K562 (cell line): ENCODE data around the gene ADAMTSL3. TPM values are rescaled to one million over a fixed set of nuclear protein-coding genes. Genes with fewer than 3 reads are reported as not detected.

ENCODE experiments used
- ATAC-seq: fragments of 200-7000 bp; cut with Tn5 transposase; 3 replicates; pipeline ENCODE4 v1.9.1; 2020; ENCODE audit warnings: moderate library complexity
- BruUV-seq: library from RNA; stranded (reverse); fragments of 400-500 nt; replicated peaks from 2 replicates; lab custom pipeline; 2021; lab: Mats Ljungman, UMichigan
- CTCF ChIA-PET: fragments of 300-600 bp; formaldehyde crosslinking; extraction: SDS; loops from one replicate; lab custom pipeline; 2021; ENCODE audit warnings: low intra/inter-chr PET ratio; lab: Yijun Ruan, JAX
- POLR2A ChIA-PET: fragments of 300-600, 350-650 bp; sonication (Branson Sonifier 250); formaldehyde crosslinking; extraction: SDS; loops from one replicate; lab custom pipeline; 2021; ENCODE audit warnings: antibody characterized with exemption, inconsistent platforms; lab: Yijun Ruan, JAX
- DNase-seq, 4 experiments: peaks; one replicate each; pipeline versions ENCODE4 v3.0.0 to v3.0.0-alpha.2; 2011 to 2018; ENCODE audit warnings: low spot score in 3 of 4, mixed read lengths in 3 of 4; ENCODE audit errors: extremely low read depth in 1 of 4
- FAIRE-seq: peaks from 2 replicates; lab custom pipeline; 2011; peaks lifted over from hg19 to GRCh38; lab: Jason Lieb, UNC
- H2AFZ ChIP-seq: 2 replicates; pipeline ENCODE4 v1.6.0; 2011; ENCODE audit warnings: low read depth, low read length, control low read depth, inconsistent platforms
- H3K27ac ChIP-seq: fragments of 200-600 bp; 3 replicates; pipeline ENCODE4 v1.8.0; 2011; ENCODE audit warnings: low read depth, mild to moderate bottlenecking, control low read depth, inconsistent platforms, low read length, moderate library complexity, mixed read lengths; ENCODE audit errors: extremely low read depth
- H3K27me3 ChIP-seq, 2 experiments: fragments of 300-600 bp in 1 of 2; 2 replicates in 1 of 2; 3 replicates in 1 of 2; pipeline versions ENCODE4 v1.6.0 to v1.8.0; 2011; ENCODE audit warnings: inconsistent platforms in 2 of 2, low read length in 2 of 2, mild to moderate bottlenecking in 1 of 2, mixed read lengths in 1 of 2, moderate library complexity in 1 of 2; ENCODE audit not compliant: control insufficient read depth in 2 of 2, insufficient read depth in 2 of 2
- H3K36me3 ChIP-seq: fragments of 300-600 bp; 3 replicates; pipeline ENCODE4 v1.8.0; 2011; ENCODE audit warnings: mild to moderate bottlenecking, low read length, inconsistent platforms; ENCODE audit not compliant: control insufficient read depth, insufficient read depth
- H3K4me1 ChIP-seq, 2 experiments: fragments of 200-600 bp in 1 of 2; replicated peaks in 1 of 2; 2 replicates in 1 of 2; 3 replicates in 1 of 2; pipeline versions ENCODE4 v1.5.1 to v1.8.0; 2011; ENCODE audit warnings: inconsistent platforms in 2 of 2, low read length in 2 of 2, mild to moderate bottlenecking in 1 of 2, mixed read lengths in 1 of 2, moderate library complexity in 1 of 2; ENCODE audit not compliant: control insufficient read depth in 2 of 2, insufficient read depth in 2 of 2
- H3K4me2 ChIP-seq: 2 replicates; pipeline ENCODE4 v1.6.1; 2011; ENCODE audit warnings: low read length, control low read depth, inconsistent platforms, mixed read lengths; ENCODE audit not compliant: insufficient read depth
- H3K4me3 ChIP-seq: fragments of 200-600 bp; sonication (generic), shearing (Covaris generic); 2 replicates; pipeline ENCODE4 v1.5.1; 2016; ENCODE audit warnings: control low read depth, inconsistent platforms
- H3K79me2 ChIP-seq: fragments of 200-600 bp; 3 replicates; pipeline ENCODE4 v1.8.0; 2011; ENCODE audit warnings: low read length, inconsistent platforms; ENCODE audit not compliant: control insufficient read depth, insufficient read depth
- H3K9ac ChIP-seq, 2 experiments: 2 replicates each; pipeline versions ENCODE4 v1.6.0 to v1.6.1; 2011; ENCODE audit warnings: low read depth in 2 of 2, low read length in 2 of 2, control low read depth in 1 of 2, inconsistent platforms in 1 of 2, mild to moderate bottlenecking in 1 of 2, mixed read lengths in 1 of 2; ENCODE audit not compliant: insufficient read depth in 1 of 2
- H3K9me1 ChIP-seq: one replicate; pipeline ENCODE4 v1.6.0; 2011; ENCODE audit warnings: inconsistent platforms, mild to moderate bottlenecking, low read length, moderate library complexity; ENCODE audit not compliant: control insufficient read depth, insufficient read depth
- H3K9me3 ChIP-seq: replicated peaks from 2 replicates; pipeline ENCODE4 v1.5.1; 2011; ENCODE audit warnings: low read depth, low read length, inconsistent platforms; ENCODE audit not compliant: control insufficient read depth, insufficient read depth
- H4K20me1 ChIP-seq: replicated peaks from 2 replicates; pipeline ENCODE4 v1.6.1; 2011; ENCODE audit warnings: low read length, inconsistent platforms, mixed read lengths; ENCODE audit not compliant: control insufficient read depth, insufficient read depth
- CCAR2 ChIP-seq: fragments of 200-400 bp; formaldehyde crosslinking; IDR thresholded peaks from 2 replicates; pipeline ENCODE4 v1.6.1; 2017; ENCODE audit warnings: mild to moderate bottlenecking, low read depth, low read length
- CHD1 ChIP-seq: fragments of 200-600 bp; sonication (generic); IDR thresholded peaks from one replicate; pipeline ENCODE4 v1.6.1; 2012; ENCODE audit warnings: mild to moderate bottlenecking, moderate library complexity, low read length, inconsistent platforms
- CREBBP ChIP-seq: IDR thresholded peaks from one replicate; pipeline ENCODE4 v1.6.1; 2012; ENCODE audit warnings: low read depth, mild to moderate bottlenecking, control low read depth, inconsistent platforms, low read length
- DACH1 ChIP-seq: fragments of 450-650 bp; IDR thresholded peaks from 2 replicates; pipeline ENCODE4 v1.6.1; 2018; ENCODE audit not compliant: partially characterized antibody
- DIDO1 ChIP-seq: fragments of 450-650 bp; IDR thresholded peaks from 2 replicates; pipeline ENCODE4 v1.6.1; 2016; ENCODE audit warnings: low read depth, missing biosample characterization, missing genetic modification characterization
- DPF2 ChIP-seq: fragments of 450-650 bp; IDR thresholded peaks from 2 replicates; pipeline ENCODE4 v1.6.1; 2016
- EWSR1 ChIP-seq: fragments of 450-650 bp; IDR thresholded peaks from 2 replicates; pipeline ENCODE4 v1.6.1; 2018; ENCODE audit warnings: borderline replicate concordance, mild to moderate bottlenecking, low read depth, moderate library complexity; ENCODE audit not compliant: partially characterized antibody
- FOXJ2 ChIP-seq: fragments of 200-800 bp; sonication (Bioruptor generic); IDR thresholded peaks from 2 replicates; pipeline ENCODE4 v1.6.1; 2016; ENCODE audit warnings: missing genetic modification characterization, missing compliant biosample characterization
- LEF1 ChIP-seq: fragments of 450-650 bp; IDR thresholded peaks from 2 replicates; pipeline ENCODE4 v1.6.1; 2016; ENCODE audit warnings: mild to moderate bottlenecking
- NCOA6 ChIP-seq: fragments of 450-650 bp; IDR thresholded peaks from 2 replicates; pipeline ENCODE4 v1.6.1; 2017; ENCODE audit warnings: mild to moderate bottlenecking
- RBM14 ChIP-seq: fragments of 200-400 bp; formaldehyde crosslinking; IDR thresholded peaks from 2 replicates; pipeline ENCODE4 v1.6.1; 2018; ENCODE audit warnings: low read depth, mild to moderate bottlenecking, low read length, moderate library complexity, borderline replicate concordance; ENCODE audit not compliant: insufficient read depth
- RBM34 ChIP-seq: fragments of 200-400 bp; formaldehyde crosslinking; IDR thresholded peaks from 2 replicates; pipeline ENCODE4 v1.6.1; 2018; ENCODE audit warnings: low read length, borderline replicate concordance; ENCODE audit not compliant: insufficient read depth
- U2AF1 ChIP-seq: fragments of 200-400 bp; formaldehyde crosslinking; optimal IDR thresholded peaks from 2 replicates; pipeline ENCODE3; 2017; ENCODE audit warnings: mild to moderate bottlenecking, low read depth, low read length, moderate library complexity
- ZKSCAN3 ChIP-seq: fragments of 250-450 bp; sonication (Bioruptor Pico); IDR thresholded peaks from 2 replicates; pipeline ENCODE4 v1.4.0; 2020
- ZNF644 ChIP-seq: fragments of 200-800 bp; sonication (Bioruptor generic); IDR thresholded peaks from 2 replicates; pipeline ENCODE4 v1.6.1; 2016; ENCODE audit warnings: low read depth, missing genetic modification characterization, missing compliant biosample characterization
- WGBS: fragments of 100-300 bp; shearing (Covaris generic); methylation state at CpG from one replicate; pipeline ENCODE4 v1.1.6; 2016; ENCODE audit warnings: low coverage, mixed read lengths; ENCODE audit not compliant: insufficient coverage; ENCODE audit errors: missing lambda C conversion rate; 5-methylcytosine and 5-hydroxymethylcytosine counted together
- in situ Hi-C: fragments of 300-500 bp; cut with MboI; formaldehyde crosslinking; loops from 4 replicates; pipeline ENCODE4 v1.15.0; 2018; ENCODE audit warnings: inconsistent platforms, mixed read lengths
- intact Hi-C: fragments of 100-400 bp; cut with micrococcal nuclease; formaldehyde crosslinking; loops from 2 replicates; pipeline ENCODE4 v1.14.2; 2022
- polyA plus RNA-seq, 8 experiments: library from polyadenylated mRNA; depleted of rRNA in 4 of 8; stranded (reverse) in 5 of 8; unstranded in 3 of 8; fragments of >200 nt; fragmentation: Nextera tagmentation in 2 of 8; fragmentation: Illumina TruSeq in 1 of 8; extraction: Ambion mirVana in 2 of 8; extraction: Trizol in 1 of 8; gene quantifications; 2 replicates each; pipeline versions ENCODE4 v1.2.1 to v1.2.3, GENCODE V29; 2011 to 2014; ENCODE audit warnings: inconsistent platforms in 1 of 8, missing spikeins in 1 of 8
- total RNA-seq, 7 experiments: library from RNA; depleted of rRNA in 6 of 7; stranded (reverse); fragments of >200 nt in 6 of 7; fragmentation: Illumina TruSeq in 2 of 7; extraction: Trizol in 2 of 7; gene quantifications; 2 replicates each; pipeline versions ENCODE4 v1.2.1 to v1.2.3, GENCODE V29; 2011 to 2021; ENCODE audit warnings: low replicate concordance in 1 of 7
- TF ChIP-seq, protein P1 (sequence below): fragments of 450-650 bp; IDR thresholded peaks from 2 replicates; pipeline ENCODE4 v1.6.1; 2017; ENCODE audit warnings: antibody characterized with exemption
- TF ChIP-seq, protein P2 (sequence below): fragments of 250-450 bp; sonication (Bioruptor Pico); IDR thresholded peaks from 2 replicates; pipeline ENCODE4 v1.6.1; 2021; ENCODE audit warnings: mild to moderate bottlenecking
- TF ChIP-seq, protein P3 (sequence below), 2 experiments: fragments of 450-650 bp; IDR thresholded peaks; 2 replicates each; pipeline ENCODE4 v1.6.1; 2016

Gene ADAMTSL3
- total and polyA plus RNA-seq, 9 of the 15 experiments (the other 6 are each of a cell fraction or from before 2014, with no cell fraction given): 0.01 to 0.18 (median 0.07) TPM; not detected in 3

DNA sequence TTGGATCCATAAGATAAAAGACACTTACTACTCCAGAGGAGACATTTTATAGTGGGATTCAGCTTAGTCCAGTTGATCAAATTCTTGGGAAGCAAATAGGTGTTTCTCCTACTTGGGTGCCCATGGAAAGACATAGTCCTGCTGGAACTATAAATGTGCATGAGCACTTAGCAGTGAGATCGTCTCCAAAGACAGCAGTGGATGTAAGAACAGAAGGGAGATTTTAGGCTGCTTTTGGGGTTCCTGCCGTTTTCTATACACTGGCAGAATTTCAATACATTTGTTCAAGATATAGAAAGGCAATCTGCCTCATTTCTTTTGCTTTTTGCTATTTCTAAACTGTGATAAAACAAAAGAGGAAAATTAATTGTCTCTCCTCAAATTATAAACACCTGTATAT is 234.0 kb downstream of the ADAMTSL3 start:
- no TSS peak for BruUV-seq
- no peaks in the 10 kb centered on the region for H3K4me1 ChIP-seq
- H3K4me2 ChIP-seq: no peak overlapping the region
- intact Hi-C loops: no loop called here
- ChIA-PET CTCF (no interaction called here), POLR2A (no interaction called here)
- no peak overlapping the region for H3K9ac ChIP-seq
- H3K27me3 ChIP-seq: no peaks in the 10 kb centered on the region
- no peaks in the 10 kb centered on the region for H4K20me1 ChIP-seq
- H3K9me3 ChIP-seq: no peaks in the 10 kb centered on the region
- no peaks in the 10 kb centered on the region for H3K9me1 ChIP-seq
- DNase-seq (no peak), FAIRE-seq (no peak)
- no peaks in the 10 kb centered on the region for H3K79me2 ChIP-seq
- WGBS: 5% methylated on average over 2 of the region's 2 CpGs
- TF ChIP-seq DACH1: no peak
- no peak for TF ChIP-seq ZNF644 (tag)
- TF ChIP-seq CHD1: no peak
- TF ChIP-seq NCOA6: no peak
- TF ChIP-seq, protein P1, sequence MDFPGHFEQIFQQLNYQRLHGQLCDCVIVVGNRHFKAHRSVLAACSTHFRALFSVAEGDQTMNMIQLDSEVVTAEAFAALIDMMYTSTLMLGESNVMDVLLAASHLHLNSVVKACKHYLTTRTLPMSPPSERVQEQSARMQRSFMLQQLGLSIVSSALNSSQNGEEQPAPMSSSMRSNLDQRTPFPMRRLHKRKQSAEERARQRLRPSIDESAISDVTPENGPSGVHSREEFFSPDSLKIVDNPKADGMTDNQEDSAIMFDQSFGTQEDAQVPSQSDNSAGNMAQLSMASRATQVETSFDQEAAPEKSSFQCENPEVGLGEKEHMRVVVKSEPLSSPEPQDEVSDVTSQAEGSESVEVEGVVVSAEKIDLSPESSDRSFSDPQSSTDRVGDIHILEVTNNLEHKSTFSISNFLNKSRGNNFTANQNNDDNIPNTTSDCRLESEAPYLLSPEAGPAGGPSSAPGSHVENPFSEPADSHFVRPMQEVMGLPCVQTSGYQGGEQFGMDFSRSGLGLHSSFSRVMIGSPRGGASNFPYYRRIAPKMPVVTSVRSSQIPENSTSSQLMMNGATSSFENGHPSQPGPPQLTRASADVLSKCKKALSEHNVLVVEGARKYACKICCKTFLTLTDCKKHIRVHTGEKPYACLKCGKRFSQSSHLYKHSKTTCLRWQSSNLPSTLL: no peak
- no peak for TF ChIP-seq CREBBP
- no peak for TF ChIP-seq CCAR2
- no peak for TF ChIP-seq RBM14
- TF ChIP-seq, protein P2, sequence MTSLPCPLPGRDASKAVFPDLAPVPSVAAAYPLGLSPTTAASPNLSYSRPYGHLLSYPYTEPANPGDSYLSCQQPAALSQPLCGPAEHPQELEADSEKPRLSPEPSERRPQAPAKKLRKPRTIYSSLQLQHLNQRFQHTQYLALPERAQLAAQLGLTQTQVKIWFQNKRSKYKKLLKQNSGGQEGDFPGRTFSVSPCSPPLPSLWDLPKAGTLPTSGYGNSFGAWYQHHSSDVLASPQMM: no peak
- no peak for TF ChIP-seq DIDO1 (tag)
- TF ChIP-seq ZKSCAN3 (CRISPR knock-in tag): no peak
- TF ChIP-seq EWSR1: no peak
- no peak for TF ChIP-seq U2AF1
- no peak for TF ChIP-seq LEF1
- no peak for TF ChIP-seq FOXJ2 (tag)
- TF ChIP-seq DPF2: no peak
- TF ChIP-seq RBM34: no peak
- TF ChIP-seq, protein P3, sequence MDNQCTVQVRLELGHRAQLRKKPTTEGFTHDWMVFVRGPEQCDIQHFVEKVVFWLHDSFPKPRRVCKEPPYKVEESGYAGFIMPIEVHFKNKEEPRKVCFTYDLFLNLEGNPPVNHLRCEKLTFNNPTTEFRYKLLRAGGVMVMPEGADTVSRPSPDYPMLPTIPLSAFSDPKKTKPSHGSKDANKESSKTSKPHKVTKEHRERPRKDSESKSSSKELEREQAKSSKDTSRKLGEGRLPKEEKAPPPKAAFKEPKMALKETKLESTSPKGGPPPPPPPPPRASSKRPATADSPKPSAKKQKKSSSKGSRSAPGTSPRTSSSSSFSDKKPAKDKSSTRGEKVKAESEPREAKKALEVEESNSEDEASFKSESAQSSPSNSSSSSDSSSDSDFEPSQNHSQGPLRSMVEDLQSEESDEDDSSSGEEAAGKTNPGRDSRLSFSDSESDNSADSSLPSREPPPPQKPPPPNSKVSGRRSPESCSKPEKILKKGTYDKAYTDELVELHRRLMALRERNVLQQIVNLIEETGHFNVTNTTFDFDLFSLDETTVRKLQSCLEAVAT (IDR thresholded peaks at IDR 0.05): no peak
- TF ChIP-seq, all 486 proteins: peak for 0
- Histone ChIP-seq H2AFZ (no peak overlapping the region), H3K36me3 (no peaks in the 10 kb centered on the region), H3K4me3 (no peak overlapping the region), H3K27ac (no peak overlapping the region)
- no peak for ATAC-seq
- in situ Hi-C loops: no loop called here
